HCT116 (cell line): ENCODE data around the gene ATP8A1. TPM values are rescaled to one million over a fixed set of nuclear protein-coding genes. Genes with fewer than 3 reads are reported as not detected.

Experiments used
- ATAC-seq: fragments of 200-7000 bp; cut with Tn5 transposase; 2 replicates; pipeline ENCODE4 v1.9.1; 2020; ENCODE audit warnings: mild to moderate bottlenecking, moderate library complexity
- BruUV-seq: library from RNA; stranded (reverse); fragments of 400-500 nt; replicated peaks from 2 replicates; lab custom pipeline; 2021; lab: Mats Ljungman, UMichigan
- CTCF ChIA-PET: fragments of 300-600 bp; sonication (Branson Sonifier 250); formaldehyde crosslinking; loops from one replicate; lab custom pipeline; 2021; ENCODE audit warnings: antibody characterized with exemption; lab: Charles Lee
- POLR2A ChIA-PET: fragments of 300-600, 350-600 bp; sonication (Branson Sonifier 250); formaldehyde crosslinking; loops from one replicate; lab custom pipeline; 2021; ENCODE audit warnings: antibody characterized with exemption; lab: Charles Lee
- RAD21 ChIA-PET, 2 experiments: fragments of 300-600 bp; sonication (Branson Sonifier 250); formaldehyde crosslinking; loops; one replicate each; lab custom pipeline; 2023; ENCODE audit warnings: low total read pairs in 2 of 2; ENCODE audit not compliant: uncharacterized antibody in 2 of 2, unreplicated experiment in 2 of 2, low non-redundant PET in 1 of 2; lab: Charles Lee
- DNase-seq: peaks from one replicate; pipeline ENCODE4 v3.0.0-alpha.2; 2010; ENCODE audit warnings: low read depth, low spot score
- H2AFZ ChIP-seq: fragments of 200-600 bp; shearing (Covaris generic), sonication (generic); 2 replicates; pipeline ENCODE4 v1.6.1; 2017; ENCODE audit warnings: low read depth, mixed run types, mixed read lengths, antibody characterized with exemption, low read length; ENCODE audit not compliant: poor library complexity, severe bottlenecking
- H3K27ac ChIP-seq: 2 replicates; pipeline ENCODE4 v1.5.1; 2012; ENCODE audit warnings: low read depth, low read length
- H3K27me3 ChIP-seq: fragments of 200-600 bp; sonication (generic); 2 replicates; pipeline ENCODE4 v1.6.1; 2016; ENCODE audit warnings: mixed run types, low read length, mixed read lengths; ENCODE audit not compliant: insufficient read depth
- H3K36me3 ChIP-seq, 2 experiments: fragments of 200-500 bp in 1 of 2; fragments of 200-600 bp in 1 of 2; sonication (Bioruptor generic) in 1 of 2; sonication (generic) in 1 of 2; 2 replicates each; pipeline versions ENCODE4 v1.5.1 to v1.6.1; 2014 to 2016; ENCODE audit warnings: low read length in 2 of 2, inconsistent platforms in 1 of 2, mixed read lengths in 1 of 2, mixed run types in 1 of 2; ENCODE audit not compliant: insufficient read depth in 2 of 2, control insufficient read depth in 1 of 2
- H3K4me1 ChIP-seq, 2 experiments: fragments of 200-600 bp in 1 of 2; sonication (generic) in 1 of 2; 2 replicates each; pipeline versions ENCODE4 v1.5.1 to v1.6.1; 2012 to 2017; ENCODE audit warnings: low read length in 2 of 2, inconsistent platforms in 1 of 2, mild to moderate bottlenecking in 1 of 2, mixed read lengths in 1 of 2, mixed run types in 1 of 2, moderate library complexity in 1 of 2; ENCODE audit not compliant: insufficient read depth in 2 of 2, control insufficient read depth in 1 of 2
- H3K4me2 ChIP-seq: fragments of 200-600 bp; sonication (generic); 2 replicates; pipeline ENCODE4 v1.6.1; 2017; ENCODE audit warnings: mixed run types, low read length, mixed read lengths
- H3K4me3 ChIP-seq, 2 experiments: fragments of 200-600 bp in 1 of 2; sonication (generic) in 1 of 2; replicated peaks in 1 of 2; 2 replicates each; pipeline ENCODE4 v1.5.1; 2011 to 2016; ENCODE audit warnings: low read length in 2 of 2, control low read depth in 1 of 2, low read depth in 1 of 2, mild to moderate bottlenecking in 1 of 2, mixed read lengths in 1 of 2, mixed run types in 1 of 2
- H3K79me2 ChIP-seq: fragments of 200-600 bp; sonication (generic); 2 replicates; pipeline ENCODE4 v1.6.1; 2017; ENCODE audit warnings: mild to moderate bottlenecking, mixed run types, low read length, moderate library complexity, mixed read lengths; ENCODE audit not compliant: insufficient read depth
- H3K9ac ChIP-seq: fragments of 200-600 bp; sonication (generic); 2 replicates; pipeline ENCODE4 v1.6.1; 2016; ENCODE audit warnings: low read length, mixed read lengths
- H3K9me2 ChIP-seq: fragments of 200-600 bp; sonication (generic), shearing (Covaris generic); 2 replicates; pipeline ENCODE4 v1.6.1; 2017; ENCODE audit warnings: mixed run types, mild to moderate bottlenecking, moderate library complexity; ENCODE audit not compliant: insufficient read depth
- H3K9me3 ChIP-seq, 2 experiments: fragments of 200-500 bp in 1 of 2; fragments of 200-600 bp in 1 of 2; sonication (Bioruptor generic) in 1 of 2; sonication (generic) in 1 of 2; 2 replicates each; pipeline ENCODE4 v1.6.1; 2014 to 2017; ENCODE audit warnings: low read length in 2 of 2, mixed read lengths in 2 of 2, inconsistent platforms in 1 of 2, low read depth in 1 of 2, mild to moderate bottlenecking in 1 of 2, mixed run types in 1 of 2, moderate library complexity in 1 of 2; ENCODE audit not compliant: control insufficient read depth in 1 of 2, insufficient read depth in 1 of 2
- H4K20me1 ChIP-seq: fragments of 200-600 bp; sonication (generic), shearing (Covaris generic); 2 replicates; pipeline ENCODE4 v1.6.1; 2017; ENCODE audit warnings: mixed run types, mild to moderate bottlenecking, moderate library complexity; ENCODE audit not compliant: insufficient read depth
- ATF3 ChIP-seq: IDR thresholded peaks from 2 replicates; pipeline ENCODE4 v1.6.1; 2012
- CEBPB ChIP-seq: IDR thresholded peaks from 2 replicates; pipeline ENCODE4 v1.6.1; 2012; ENCODE audit warnings: low read depth
- EGR1 ChIP-seq: IDR thresholded peaks from 2 replicates; pipeline ENCODE4 v1.6.1; 2012; ENCODE audit warnings: low read depth
- EZH2 ChIP-seq: fragments of 200-600 bp; sonication (generic); IDR thresholded peaks from 2 replicates; pipeline ENCODE4 v1.6.1; 2017; ENCODE audit warnings: antibody characterized with exemption, mixed run types
- EZH2phosphoT487 ChIP-seq: fragments of 200-600 bp; IDR thresholded peaks from 2 replicates; pipeline ENCODE4 v1.6.1; 2018; ENCODE audit warnings: antibody characterized with exemption, borderline replicate concordance
- RAD21 ChIP-seq: IDR thresholded peaks from 2 replicates; pipeline ENCODE4 v1.6.1; 2012; ENCODE audit warnings: low read depth, mild to moderate bottlenecking
- SP1 ChIP-seq: IDR thresholded peaks from 2 replicates; pipeline ENCODE4 v1.6.1; 2012; ENCODE audit warnings: low read depth
- ZFX ChIP-seq: fragments of 450-650 bp; IDR thresholded peaks from 2 replicates; pipeline ENCODE4 v1.6.1; 2017
- ZNF274 ChIP-seq: fragments of 200-500 bp; sonication (Bioruptor generic); IDR thresholded peaks from 2 replicates; pipeline ENCODE4 v1.6.1; 2014; ENCODE audit warnings: mild to moderate bottlenecking, low read depth, low read length, inconsistent platforms
- intact Hi-C: fragments of 100-400 bp; cut with micrococcal nuclease; formaldehyde crosslinking; loops from 2 replicates; pipeline ENCODE4 v1.10.0; 2022
- total RNA-seq: library from RNA; stranded (reverse); gene quantifications from one replicate; pipeline ENCODE4 v1.2.1, GENCODE V29; 2021; ENCODE audit not compliant: unreplicated experiment
- TF ChIP-seq, protein P1 (sequence below): IDR thresholded peaks from 2 replicates; pipeline ENCODE4 v1.6.1; 2012; ENCODE audit warnings: low read depth
- TF ChIP-seq, protein P2 (sequence below): IDR thresholded peaks from 2 replicates; pipeline ENCODE4 v1.6.1; 2012

ATP8A1 gene
- total RNA-seq, 1 experiment from 2014 or later, result 1.9 TPM

GRCh38 chr4:42690537-42690936 is 33.6 kb upstream of the ATP8A1 start:
- Histone ChIP-seq H2AFZ (no peak overlapping the region), H3K4me2 (no peak overlapping the region), H3K9me3 (no peaks in the 10 kb centered on the region), H3K9me2 (no peaks in the 10 kb centered on the region), H3K79me2 (no peaks in the 10 kb centered on the region), H4K20me1 (no peaks in the 10 kb centered on the region), H3K36me3 (no peaks in the 10 kb centered on the region), H3K27ac (no peak overlapping the region), H3K4me3 (no peak overlapping the region), H3K27me3 (no peaks in the 10 kb centered on the region), H3K9ac (no peak overlapping the region), H3K4me1 (no peaks in the 10 kb centered on the region)
- TF ChIP-seq ZNF274 (no peak), SP1 (no peak), EZH2phosphoT487 (no peak), CEBPB (no peak), RAD21 (no peak), EZH2 (no peak), EGR1 (no peak), ZFX (no peak), ATF3 (no peak)
- TF ChIP-seq, protein P1, sequence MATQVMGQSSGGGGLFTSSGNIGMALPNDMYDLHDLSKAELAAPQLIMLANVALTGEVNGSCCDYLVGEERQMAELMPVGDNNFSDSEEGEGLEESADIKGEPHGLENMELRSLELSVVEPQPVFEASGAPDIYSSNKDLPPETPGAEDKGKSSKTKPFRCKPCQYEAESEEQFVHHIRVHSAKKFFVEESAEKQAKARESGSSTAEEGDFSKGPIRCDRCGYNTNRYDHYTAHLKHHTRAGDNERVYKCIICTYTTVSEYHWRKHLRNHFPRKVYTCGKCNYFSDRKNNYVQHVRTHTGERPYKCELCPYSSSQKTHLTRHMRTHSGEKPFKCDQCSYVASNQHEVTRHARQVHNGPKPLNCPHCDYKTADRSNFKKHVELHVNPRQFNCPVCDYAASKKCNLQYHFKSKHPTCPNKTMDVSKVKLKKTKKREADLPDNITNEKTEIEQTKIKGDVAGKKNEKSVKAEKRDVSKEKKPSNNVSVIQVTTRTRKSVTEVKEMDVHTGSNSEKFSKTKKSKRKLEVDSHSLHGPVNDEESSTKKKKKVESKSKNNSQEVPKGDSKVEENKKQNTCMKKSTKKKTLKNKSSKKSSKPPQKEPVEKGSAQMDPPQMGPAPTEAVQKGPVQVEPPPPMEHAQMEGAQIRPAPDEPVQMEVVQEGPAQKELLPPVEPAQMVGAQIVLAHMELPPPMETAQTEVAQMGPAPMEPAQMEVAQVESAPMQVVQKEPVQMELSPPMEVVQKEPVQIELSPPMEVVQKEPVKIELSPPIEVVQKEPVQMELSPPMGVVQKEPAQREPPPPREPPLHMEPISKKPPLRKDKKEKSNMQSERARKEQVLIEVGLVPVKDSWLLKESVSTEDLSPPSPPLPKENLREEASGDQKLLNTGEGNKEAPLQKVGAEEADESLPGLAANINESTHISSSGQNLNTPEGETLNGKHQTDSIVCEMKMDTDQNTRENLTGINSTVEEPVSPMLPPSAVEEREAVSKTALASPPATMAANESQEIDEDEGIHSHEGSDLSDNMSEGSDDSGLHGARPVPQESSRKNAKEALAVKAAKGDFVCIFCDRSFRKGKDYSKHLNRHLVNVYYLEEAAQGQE, result no peak
- TF ChIP-seq, protein P2, sequence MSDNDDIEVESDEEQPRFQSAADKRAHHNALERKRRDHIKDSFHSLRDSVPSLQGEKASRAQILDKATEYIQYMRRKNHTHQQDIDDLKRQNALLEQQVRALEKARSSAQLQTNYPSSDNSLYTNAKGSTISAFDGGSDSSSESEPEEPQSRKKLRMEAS, result no peak
- no peak for DNase-seq
- ChIA-PET CTCF (no interaction called here), POLR2A (no interaction called here), RAD21 (no interaction called here)
- no TSS peak for BruUV-seq
- intact Hi-C loops, result loop anchor here (5.0 kb wide), 1 partner anchor 37 kb away; no protein-coding TSS in a partner anchor
- no peak for ATAC-seq
